WERI-Rb-1 (cell line): Measurements from ENCODE around the gene PTGES3.

ENCODE experiments used
- DNase-seq: peaks from one replicate; pipeline ENCODE4 v3.0.0-alpha.2; 2020
- H3K27ac ChIP-seq: fragments of 250-450 bp; sonication (Bioruptor Pico); 2 replicates; pipeline ENCODE4 v1.5.1; 2020; ENCODE audit warnings: mild to moderate bottlenecking, moderate library complexity
- H3K27me3 ChIP-seq: fragments of 250-450 bp; sonication (Bioruptor Pico); 2 replicates; pipeline ENCODE4 v1.5.1; 2021; ENCODE audit warnings: mild to moderate bottlenecking, low read depth, moderate library complexity; ENCODE audit not compliant: insufficient read depth, severe bottlenecking
- H3K36me3 ChIP-seq: fragments of 250-450 bp; sonication (Bioruptor Pico); 2 replicates; pipeline ENCODE4 v1.5.1; 2020; ENCODE audit warnings: mild to moderate bottlenecking, moderate library complexity
- H3K4me3 ChIP-seq: 2 replicates; pipeline ENCODE4 v1.5.1; 2011; ENCODE audit warnings: low read depth, mild to moderate bottlenecking, control low read depth, low read length
- H3K9me3 ChIP-seq: fragments of 250-450 bp; sonication (Bioruptor Pico); 2 replicates; pipeline ENCODE4 v1.5.1; 2021; ENCODE audit warnings: mild to moderate bottlenecking, moderate library complexity; ENCODE audit not compliant: severe bottlenecking
- TF ChIP-seq, protein P1 (sequence below): IDR thresholded peaks from 2 replicates; pipeline ENCODE4 v1.5.1; 2011; ENCODE audit warnings: low read depth, mild to moderate bottlenecking, control low read depth, inconsistent platforms, low read length

The PTGES3 gene

DNA sequence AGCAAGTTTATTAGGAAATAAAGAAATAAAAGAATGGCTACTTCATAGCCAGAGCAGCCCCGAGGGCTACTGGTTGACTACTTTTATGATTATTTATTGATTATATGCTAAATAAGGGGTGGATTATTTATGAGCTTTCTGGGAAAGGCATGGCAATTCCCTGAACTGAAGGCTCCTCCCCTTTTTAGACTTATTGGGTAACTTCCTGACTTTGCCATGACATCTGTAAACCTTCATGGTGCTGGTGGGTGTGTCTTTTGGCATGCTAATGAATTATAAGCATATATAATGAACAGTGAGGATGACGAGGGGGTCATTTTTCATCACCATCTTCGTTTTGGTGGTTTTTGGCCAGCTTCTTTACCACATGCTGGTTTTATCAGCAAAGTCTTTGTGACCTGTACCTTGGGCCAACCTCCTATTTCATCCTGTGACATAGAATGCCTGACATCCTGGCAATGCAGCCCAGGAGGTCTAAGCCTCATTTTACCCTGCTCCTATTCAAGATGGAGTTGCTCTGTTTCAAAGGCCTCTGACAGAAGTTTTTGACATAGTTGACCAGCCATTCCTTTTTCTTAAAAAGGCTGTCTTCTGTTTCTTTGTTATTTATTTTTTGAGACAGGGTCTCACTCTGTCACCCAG is 11.1 kb upstream of the PTGES3 start:
- no peak for DNase-seq
- H3K27me3 ChIP-seq: no peaks in the 10 kb centered on the region

DNA sequence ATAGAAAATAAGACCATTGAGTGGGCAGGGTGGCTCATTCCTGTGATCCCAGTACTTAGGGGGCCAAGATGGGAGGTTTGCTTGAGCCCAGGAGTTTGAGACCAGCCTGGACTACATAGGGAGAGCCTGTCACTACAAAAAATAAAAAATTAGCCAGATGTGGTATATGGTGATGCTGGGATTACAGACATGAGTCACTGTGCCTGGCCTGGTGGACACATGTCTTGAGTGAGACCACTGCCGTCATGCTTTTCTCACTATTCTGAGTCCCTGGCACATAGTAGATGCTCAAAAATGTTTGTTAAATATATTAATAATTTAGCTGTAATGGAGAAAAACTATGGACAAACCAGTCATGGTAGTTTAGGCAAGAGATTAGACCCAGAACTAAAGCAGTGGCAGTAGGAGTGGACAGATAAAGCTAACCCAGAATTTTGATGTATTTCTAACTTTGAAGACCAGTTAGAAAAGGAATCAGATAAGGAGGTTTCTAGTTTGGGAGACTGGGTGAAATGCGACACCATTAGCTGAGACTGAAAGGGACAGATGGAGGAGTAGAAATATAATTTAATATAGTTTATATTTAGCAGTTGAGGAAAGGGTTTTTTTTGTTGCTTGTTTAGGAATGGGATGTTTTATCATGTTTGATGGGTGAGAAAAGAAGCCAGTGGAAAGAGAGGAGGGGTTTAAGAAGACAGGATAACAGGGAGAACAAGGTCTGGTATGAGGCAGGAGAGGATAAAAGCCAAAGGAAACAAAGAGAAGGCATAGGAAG is 7.4 kb upstream of the PTGES3 start:
- Histone ChIP-seq H3K27ac (no peak overlapping the region), H3K4me3 (no peak overlapping the region), H3K36me3 (no peaks in the 10 kb centered on the region), H3K27me3 (no peaks in the 10 kb centered on the region), H3K9me3 (no peaks in the 10 kb centered on the region)
- DNase-seq: no peak
- TF ChIP-seq, protein P1, sequence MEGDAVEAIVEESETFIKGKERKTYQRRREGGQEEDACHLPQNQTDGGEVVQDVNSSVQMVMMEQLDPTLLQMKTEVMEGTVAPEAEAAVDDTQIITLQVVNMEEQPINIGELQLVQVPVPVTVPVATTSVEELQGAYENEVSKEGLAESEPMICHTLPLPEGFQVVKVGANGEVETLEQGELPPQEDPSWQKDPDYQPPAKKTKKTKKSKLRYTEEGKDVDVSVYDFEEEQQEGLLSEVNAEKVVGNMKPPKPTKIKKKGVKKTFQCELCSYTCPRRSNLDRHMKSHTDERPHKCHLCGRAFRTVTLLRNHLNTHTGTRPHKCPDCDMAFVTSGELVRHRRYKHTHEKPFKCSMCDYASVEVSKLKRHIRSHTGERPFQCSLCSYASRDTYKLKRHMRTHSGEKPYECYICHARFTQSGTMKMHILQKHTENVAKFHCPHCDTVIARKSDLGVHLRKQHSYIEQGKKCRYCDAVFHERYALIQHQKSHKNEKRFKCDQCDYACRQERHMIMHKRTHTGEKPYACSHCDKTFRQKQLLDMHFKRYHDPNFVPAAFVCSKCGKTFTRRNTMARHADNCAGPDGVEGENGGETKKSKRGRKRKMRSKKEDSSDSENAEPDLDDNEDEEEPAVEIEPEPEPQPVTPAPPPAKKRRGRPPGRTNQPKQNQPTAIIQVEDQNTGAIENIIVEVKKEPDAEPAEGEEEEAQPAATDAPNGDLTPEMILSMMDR: no peak

More for the DNA sequence above, 11.1 kb upstream of the PTGES3 start:
- Histone ChIP-seq H3K36me3 (no peaks in the 10 kb centered on the region), H3K27ac (no peak overlapping the region), H3K9me3 (no peaks in the 10 kb centered on the region), H3K4me3 (no peak overlapping the region)
- TF ChIP-seq, protein P1: no peak

DNA sequence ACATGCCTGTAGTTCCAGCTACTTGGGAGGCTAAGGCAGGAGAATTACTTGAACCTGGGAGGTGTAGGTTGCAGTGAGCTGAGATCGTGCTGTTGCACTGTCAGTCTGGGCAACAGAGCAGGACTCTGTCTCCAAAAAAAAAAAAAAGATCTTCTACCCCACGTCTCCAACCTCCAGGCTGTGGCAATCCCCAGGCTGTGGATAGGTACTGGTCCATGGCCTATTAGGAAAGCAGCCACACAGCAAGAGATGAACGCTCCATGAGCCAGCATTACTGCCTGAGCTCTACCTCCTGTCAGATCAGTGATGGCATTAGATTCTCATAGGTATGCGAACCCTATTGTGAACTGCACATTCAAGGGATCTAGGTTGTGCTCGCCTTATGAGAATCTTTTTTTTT is 6.1 kb upstream of the PTGES3 start:
- Histone ChIP-seq H3K27ac (no peak overlapping the region), H3K27me3 (no peaks in the 10 kb centered on the region), H3K36me3 (no peaks in the 10 kb centered on the region), H3K4me3 (no peak overlapping the region), H3K9me3 (peaks cover under 1% of the 10 kb centered on the region)
- TF ChIP-seq, protein P1: no peak
- no peak for DNase-seq

GRCh38 chr12:56688846-56689109 is 694 bp upstream of the PTGES3 start:
- Histone ChIP-seq H3K27me3 (no peaks in the 10 kb centered on the region), H3K36me3 (peaks cover 31% of the 10 kb centered on the region), H3K27ac (peak overlapping the region; percentile 98), H3K4me3 (no peak overlapping the region), H3K9me3 (peaks cover 8% of the 10 kb centered on the region)
- TF ChIP-seq, protein P1: no peak
- no peak for DNase-seq

DNA sequence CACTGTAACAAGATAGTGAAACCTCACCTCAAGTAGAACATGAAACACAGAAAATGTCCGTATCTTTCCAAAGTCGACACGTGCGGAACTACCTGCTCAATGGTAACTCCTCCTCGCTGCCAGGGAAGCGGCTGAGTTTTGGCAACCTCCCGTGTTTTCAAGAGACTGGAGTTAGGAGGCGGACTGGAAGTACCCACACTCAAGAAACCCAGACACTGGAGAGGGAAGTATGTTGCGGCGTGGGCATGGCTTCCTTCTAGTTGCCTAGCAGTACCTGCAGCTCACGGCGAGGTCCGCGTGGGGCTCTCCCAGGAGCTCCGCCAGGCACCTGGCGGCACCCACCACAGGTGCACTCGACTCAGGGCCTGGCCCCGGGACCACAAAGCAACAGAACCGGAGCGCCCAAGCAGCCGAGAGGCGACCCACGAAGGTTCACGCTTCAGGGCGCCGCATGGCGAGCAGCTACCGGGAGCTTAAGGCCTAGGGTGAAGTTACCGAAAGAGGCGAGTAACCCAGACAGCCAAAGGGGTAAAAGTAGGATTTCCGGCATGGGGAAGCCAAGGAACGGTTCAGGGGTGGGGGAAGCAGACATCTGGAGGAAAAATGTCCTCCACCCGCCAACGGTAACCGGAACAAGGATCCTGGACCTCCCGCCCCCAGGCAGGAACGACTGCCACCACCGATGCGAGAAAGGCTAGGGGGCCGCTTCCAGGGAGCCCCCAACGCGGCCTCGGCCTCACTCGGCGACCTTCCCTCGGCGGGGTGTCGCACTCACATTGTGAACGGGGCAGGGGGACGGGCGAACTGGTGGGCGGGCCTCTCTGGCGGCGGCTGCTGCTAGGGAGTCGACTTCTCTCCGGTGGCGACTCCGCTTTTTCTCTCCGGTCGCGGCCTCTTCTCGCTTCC is 608 bp downstream of the PTGES3 start:
- peak; percentile 29 for DNase-seq
- Histone ChIP-seq H3K4me3 (peak overlapping the region; percentile 100), H3K9me3 (peaks cover 8% of the 10 kb centered on the region), H3K36me3 (peaks cover 37% of the 10 kb centered on the region), H3K27me3 (no peaks in the 10 kb centered on the region), H3K27ac (peak overlapping the region; percentile 98)
- TF ChIP-seq, protein P1: no peak
